ENCODE measurements around the gene DNAJB1. TPM values are rescaled to one million over a fixed set of nuclear protein-coding genes. Genes with fewer than 3 reads are reported as not detected.
"Not testable (repeated sequence)": the region's sequence is repeated elsewhere in the genome, so short reads cannot be mapped to it uniquely, and the experiment has no call there.

Gene DNAJB1
- polyA plus RNA-seq, 1 experiment, result 88.3 TPM

GRCh38 chr19:14565298-14565679 is 47.1 kb upstream of the DNAJB1 start:
- no peak for TF ChIP-seq CTCF (IDR thresholded peaks at IDR 0.05; ENCODE audit: low read depth, low read length)
- ChIA-PET POLR2A (no interaction called here), CTCF (interaction anchor here (2.2 kb wide), 1 partner anchor 9 kb away, joined by 9 read pairs; no protein-coding TSS in a partner anchor)
- Histone ChIP-seq H3K27me3 (ENCODE audit: control insufficient read depth, insufficient read depth, low read length) (no peaks in the 10 kb centered on the region), H3K27ac (ENCODE audit: low read depth, low read length) (no peak overlapping the region), H3K9me3 (ENCODE audit: control insufficient read depth, insufficient read depth, low read length) (peaks cover 9% of the 10 kb centered on the region; the same call in 1 of the 2 replicates), H3K4me3 (ENCODE audit: low read depth, low read length) (no peak overlapping the region)
- DNase-seq (ENCODE audit: low read depth, low spot score), result no peak

DNA sequence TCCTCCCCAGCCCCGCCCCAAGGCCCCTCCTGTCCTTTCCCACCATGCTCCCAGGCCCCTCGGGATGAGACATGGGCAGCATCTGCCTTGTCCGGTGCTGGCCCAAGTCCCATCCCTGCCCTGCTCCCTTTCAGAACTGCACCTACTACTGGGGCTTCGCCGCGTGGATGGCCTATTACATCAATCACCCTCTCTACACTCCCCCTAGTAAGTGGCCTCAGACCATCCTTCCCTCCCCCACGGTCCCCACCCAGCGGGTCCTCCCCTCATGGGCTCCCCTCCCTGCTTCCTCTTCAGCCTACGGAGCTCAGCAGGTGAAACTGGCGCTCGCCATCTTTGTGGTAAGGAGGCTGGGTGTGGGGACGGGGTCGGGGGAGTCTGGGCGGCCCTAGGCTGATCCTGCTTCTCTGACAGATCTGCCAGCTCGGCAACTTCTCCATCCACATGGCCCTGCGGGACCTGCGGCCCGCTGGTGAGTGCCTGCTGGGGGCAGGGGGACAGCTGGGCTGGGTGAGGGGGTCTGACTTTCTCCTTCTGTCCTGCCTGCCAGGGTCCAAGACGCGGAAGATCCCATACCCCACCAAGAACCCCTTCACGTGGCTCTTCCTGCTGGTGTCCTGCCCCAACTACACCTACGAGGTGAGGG is 46.6 kb upstream of the DNAJB1 start:
- DNase-seq (ENCODE audit: low read depth, low spot score); H3K27ac ChIP-seq (ENCODE audit: low read depth, low read length); H3K27me3 ChIP-seq (ENCODE audit: control insufficient read depth, insufficient read depth, low read length); H3K9me3 ChIP-seq (ENCODE audit: control insufficient read depth, insufficient read depth, low read length); H3K4me3 ChIP-seq (ENCODE audit: low read depth, low read length); POLR2A ChIA-PET: not testable (repeated sequence)
- CTCF ChIA-PET, result interaction anchor here (2.2 kb wide), 1 partner anchor 8 kb away, joined by 9 read pairs; no protein-coding TSS in a partner anchor

- Histone ChIP-seq H3K27me3 (ENCODE audit: control insufficient read depth, insufficient read depth, low read length) (no peaks in the 10 kb centered on the region), H3K4me3 (ENCODE audit: low read depth, low read length) (no peak overlapping the region), H3K27ac (ENCODE audit: low read depth, low read length) (no peak overlapping the region), H3K9me3 (ENCODE audit: control insufficient read depth, insufficient read depth, low read length) (peaks cover 9% of the 10 kb centered on the region; the same call in 1 of the 2 replicates)
- DNase-seq (ENCODE audit: low read depth, low spot score), result no peak
- ChIA-PET CTCF (interaction anchor here (2.2 kb wide), 1 partner anchor 8 kb away, joined by 9 read pairs; no protein-coding TSS in a partner anchor), POLR2A (interaction anchor here (1.2 kb wide), 1 partner anchor 8 kb away, joined by 3 read pairs; the partner anchor contains the start of gene NDUFB7)
- TF ChIP-seq CTCF (IDR thresholded peaks at IDR 0.05; ENCODE audit: low read depth, low read length), result no peak
Measured at GRCh38 chr19:14563989-14564651, 45.9 kb upstream of the DNAJB1 start.

- H3K27me3 ChIP-seq (ENCODE audit: control insufficient read depth, insufficient read depth, low read length), result no peaks in the 10 kb centered on the region
- CTCF ChIA-PET, result no interaction called here
- no peak overlapping the region for H3K4me3 ChIP-seq (ENCODE audit: low read depth, low read length)
- POLR2A ChIA-PET, result interaction anchor here (1.2 kb wide), 1 partner anchor 9 kb away, joined by 3 read pairs; the partner anchor contains the start of gene NDUFB7
- no peak overlapping the region for H3K27ac ChIP-seq (ENCODE audit: low read depth, low read length)
- no peak for TF ChIP-seq CTCF (IDR thresholded peaks at IDR 0.05; ENCODE audit: low read depth, low read length)
- peaks cover 9% of the 10 kb centered on the region; the same call in 1 of the 2 replicates for H3K9me3 ChIP-seq (ENCODE audit: control insufficient read depth, insufficient read depth, low read length)
- no peak for DNase-seq (ENCODE audit: low read depth, low spot score)
Measured at GRCh38 chr19:14563590-14563926, 45.4 kb upstream of the DNAJB1 start.

DNA sequence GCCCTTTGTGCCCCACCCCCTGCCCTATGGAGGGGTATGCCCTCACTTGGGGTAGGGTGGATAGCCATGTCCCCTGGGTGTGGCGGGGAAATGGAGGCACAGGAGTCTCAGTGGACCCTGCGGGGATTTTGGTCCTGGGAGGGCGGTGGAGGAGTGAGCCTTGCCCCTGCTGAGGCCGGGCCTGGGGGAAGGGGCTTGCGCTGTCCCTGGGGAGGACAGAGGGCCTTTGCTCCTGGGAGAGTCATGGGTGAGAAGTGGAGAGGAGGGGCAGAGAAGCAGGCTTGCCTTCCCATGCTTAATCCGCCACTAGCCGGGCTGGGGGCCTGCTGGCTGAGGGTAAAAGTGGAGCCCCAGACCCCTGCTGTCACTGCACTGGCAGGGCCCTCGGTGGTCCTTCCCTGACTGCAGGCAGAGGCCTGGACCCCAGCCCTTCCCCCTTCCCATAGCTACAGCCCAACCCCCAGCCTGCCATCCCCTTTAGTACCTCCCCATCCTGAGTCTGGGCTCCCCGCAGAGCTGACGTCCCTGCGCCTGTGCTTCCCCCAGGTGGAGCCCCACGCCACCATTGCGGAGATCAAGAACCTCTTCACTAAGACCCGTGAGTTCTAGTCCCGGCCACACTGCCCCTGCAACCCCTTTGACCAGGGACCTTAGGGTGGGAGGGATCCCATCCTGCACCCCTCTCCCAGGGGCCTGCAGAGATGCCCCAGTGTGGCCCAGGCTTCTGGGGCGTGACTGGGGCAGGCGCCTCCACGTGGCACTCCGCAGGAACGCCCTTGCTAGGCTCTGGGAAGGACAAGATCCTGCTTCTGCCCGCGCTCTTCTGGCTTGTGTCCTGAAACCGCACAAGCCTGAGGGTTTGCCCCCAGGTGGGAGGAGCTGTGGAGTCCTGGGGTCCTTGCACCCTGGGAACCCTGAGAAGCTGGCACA is 44.7 kb upstream of the DNAJB1 start:
- Histone ChIP-seq H3K27me3 (ENCODE audit: control insufficient read depth, insufficient read depth, low read length) (no peaks in the 10 kb centered on the region), H3K4me3 (ENCODE audit: low read depth, low read length) (no peak overlapping the region), H3K9me3 (ENCODE audit: control insufficient read depth, insufficient read depth, low read length) (peaks cover 9% of the 10 kb centered on the region; the same call in 1 of the 2 replicates), H3K27ac (ENCODE audit: low read depth, low read length) (no peak overlapping the region)
- POLR2A ChIA-PET, result interaction anchor here (1.2 kb wide), 1 partner anchor 9 kb away, joined by 3 read pairs; the partner anchor contains the start of gene NDUFB7
- no peak for DNase-seq (ENCODE audit: low read depth, low spot score)
- TF ChIP-seq CTCF (IDR thresholded peaks at IDR 0.05; ENCODE audit: low read depth, low read length), result no peak
- CTCF ChIA-PET, result interaction anchor here (1.7 kb wide), 1 partner anchor 10 kb away, joined by 9 read pairs; no protein-coding TSS in a partner anchor
